ENCODE data around the gene PRKCA.
A peak's percentile ranks its signal among the peaks of the same experiment; 100 is the strongest.

The PRKCA gene

GRCh38 chr17:66508896-66509844 is 206.8 kb downstream of the PRKCA start:
- peak; percentile 77 for DNase-seq
- in situ Hi-C loops (cut with HindIII; ENCODE audit: low pct_ligation_motif_present, low pct_unique_long_range_greater_than_20kb, low sequenced_read_pairs) = no loop called here

DNA sequence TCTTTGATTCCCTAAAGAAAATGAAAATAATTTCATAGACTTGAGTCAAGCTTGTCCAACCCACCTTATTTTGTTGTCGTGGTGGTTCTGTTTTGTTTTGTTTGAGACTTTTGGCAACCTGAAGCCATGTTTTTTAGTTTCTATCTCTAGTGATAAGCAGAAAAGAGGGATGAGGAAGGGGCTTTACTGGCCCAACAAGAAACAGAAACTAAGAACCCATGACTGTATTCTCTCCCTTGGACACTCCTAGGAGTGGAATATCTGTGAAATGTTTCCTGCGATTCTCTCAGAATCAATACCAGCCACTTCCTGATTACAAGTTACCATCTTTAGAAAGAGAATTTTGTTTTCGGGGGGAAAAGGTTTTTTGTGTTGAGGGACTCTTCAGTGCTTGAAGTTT is 207.5 kb downstream of the PRKCA start:
- in situ Hi-C loops (cut with HindIII; ENCODE audit: low pct_ligation_motif_present, low pct_unique_long_range_greater_than_20kb, low sequenced_read_pairs) = no loop called here

DNA sequence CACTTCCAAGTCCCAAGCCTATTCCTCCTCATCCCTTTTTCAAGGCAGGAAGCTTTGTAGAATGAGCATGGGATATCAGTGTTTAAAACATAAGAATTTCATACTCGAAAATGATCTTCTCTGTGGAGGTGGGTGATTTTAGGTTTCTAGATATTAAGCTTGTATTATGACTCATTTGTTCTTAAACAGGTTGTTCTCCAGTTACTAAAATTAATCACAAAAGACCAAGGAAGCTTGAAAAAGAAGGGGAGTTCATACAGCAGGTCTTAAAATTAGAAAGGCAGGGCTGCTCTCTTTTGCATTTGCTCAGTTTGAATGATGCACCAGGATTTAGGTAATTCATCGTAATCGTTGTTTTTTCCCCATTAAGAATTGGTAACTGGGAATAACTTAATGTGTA is 208.7 kb downstream of the PRKCA start:
- in situ Hi-C loops (cut with HindIII; ENCODE audit: low pct_ligation_motif_present, low pct_unique_long_range_greater_than_20kb, low sequenced_read_pairs) = no loop called here
- DNase-seq = no peak

More for the DNA sequence above, 207.5 kb downstream of the PRKCA start:
- DNase-seq = peak; percentile 17

- in situ Hi-C loops (cut with HindIII; ENCODE audit: low pct_ligation_motif_present, low pct_unique_long_range_greater_than_20kb, low sequenced_read_pairs) = no loop called here
- DNase-seq = no peak
Observed at GRCh38 chr17:66514227-66514806, 211.9 kb downstream of the PRKCA start.

DNA sequence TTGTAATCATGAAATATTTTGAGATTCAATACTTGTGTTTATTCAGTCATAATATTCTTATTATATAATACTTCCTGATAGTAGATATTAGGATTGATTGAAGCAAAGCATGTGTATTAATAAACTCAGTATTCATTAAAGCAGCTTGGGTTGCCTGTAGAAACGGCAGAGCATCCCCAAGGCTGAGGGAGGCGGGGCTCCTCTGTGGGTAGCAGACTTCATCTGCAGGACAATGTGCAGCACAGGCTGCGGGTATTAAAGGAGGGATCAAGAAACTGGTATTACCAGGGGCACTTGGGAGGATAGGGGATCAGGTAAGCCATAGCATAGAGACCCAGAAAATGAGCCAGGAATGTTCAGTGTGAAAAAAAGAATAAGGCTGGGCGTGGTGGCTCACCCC is 213.6 kb downstream of the PRKCA start:
- in situ Hi-C loops (cut with HindIII; ENCODE audit: low pct_ligation_motif_present, low pct_unique_long_range_greater_than_20kb, low sequenced_read_pairs) = no loop called here
- no peak for DNase-seq

DNA sequence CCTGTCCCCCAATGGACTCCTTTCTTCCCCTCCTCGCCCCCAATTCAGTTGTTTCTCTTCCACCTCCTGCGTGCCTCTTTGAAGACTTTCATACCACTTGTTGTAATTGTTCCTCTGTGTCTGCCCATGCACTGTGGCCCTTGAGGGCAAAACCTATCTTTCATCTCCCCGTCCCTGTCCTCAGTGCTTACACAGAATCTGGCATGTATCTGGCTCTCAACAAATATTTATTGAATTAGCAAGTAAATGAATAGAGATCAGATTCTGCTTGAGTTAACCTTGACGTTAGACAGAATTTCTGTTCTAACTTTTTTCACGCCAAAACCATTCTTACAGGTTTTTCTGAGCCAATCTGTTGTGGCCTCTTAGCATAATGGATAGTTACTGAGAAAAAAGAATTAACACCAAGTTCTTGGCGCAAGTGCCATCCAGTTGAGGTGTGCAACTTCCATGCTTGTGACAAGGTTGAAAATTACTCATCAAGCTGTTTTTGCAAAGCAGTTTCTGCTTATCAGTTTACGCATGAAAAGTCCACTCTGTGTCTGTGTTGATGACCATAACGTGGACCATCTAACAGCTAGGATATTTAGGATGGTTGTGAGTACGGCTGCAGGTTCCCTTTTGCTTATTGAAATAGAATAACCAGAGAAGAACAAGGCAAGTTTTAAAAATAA is 215.1 kb downstream of the PRKCA start:
- no peak for DNase-seq
- in situ Hi-C loops (cut with HindIII; ENCODE audit: low pct_ligation_motif_present, low pct_unique_long_range_greater_than_20kb, low sequenced_read_pairs) = no loop called here

- DNase-seq = no peak
- in situ Hi-C loops (cut with HindIII; ENCODE audit: low pct_ligation_motif_present, low pct_unique_long_range_greater_than_20kb, low sequenced_read_pairs) = no loop called here
Observed at GRCh38 chr17:66518108-66518507, 215.7 kb downstream of the PRKCA start.

DNA sequence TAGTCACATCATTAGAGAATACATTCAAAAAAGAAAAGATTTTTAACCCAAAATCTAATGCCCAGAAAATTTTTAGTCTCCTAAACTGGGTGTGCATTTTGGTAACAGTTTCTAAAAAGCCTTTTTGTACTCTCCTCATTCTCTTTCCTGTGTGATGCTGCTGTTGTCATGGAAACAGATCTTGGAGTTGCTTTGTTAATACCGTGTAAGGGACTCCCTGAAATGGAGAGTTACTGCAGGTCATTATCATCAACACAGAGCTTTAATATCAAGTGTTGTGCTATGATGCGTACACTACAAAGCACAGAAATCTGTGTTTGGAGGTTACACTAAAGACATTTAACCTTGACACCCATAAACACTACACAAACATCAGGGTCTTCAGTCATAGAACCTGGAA is 216.3 kb downstream of the PRKCA start:
- no peak for DNase-seq
- in situ Hi-C loops (cut with HindIII; ENCODE audit: low pct_ligation_motif_present, low pct_unique_long_range_greater_than_20kb, low sequenced_read_pairs) = no loop called here

DNA sequence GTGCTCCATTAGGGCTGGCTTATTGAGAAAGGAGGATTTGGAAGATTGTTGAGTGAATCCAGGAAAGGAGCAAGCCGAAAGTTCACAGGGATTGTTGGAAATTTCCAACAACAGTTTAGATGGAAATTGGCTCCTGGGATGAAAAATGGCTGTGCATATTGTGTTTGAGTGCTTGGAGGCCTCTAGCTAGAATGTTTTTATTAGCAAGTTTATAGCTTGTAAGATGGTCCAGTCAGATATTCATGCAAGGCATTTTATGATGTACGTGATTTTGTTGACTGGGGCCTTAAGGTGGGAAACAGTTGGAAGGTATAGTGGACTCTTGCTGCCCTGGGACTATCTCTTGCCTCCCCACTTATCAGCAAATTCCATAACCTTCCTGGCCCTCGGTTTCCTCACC is 216.7 kb downstream of the PRKCA start:
- in situ Hi-C loops (cut with HindIII; ENCODE audit: low pct_ligation_motif_present, low pct_unique_long_range_greater_than_20kb, low sequenced_read_pairs) = no loop called here
- no peak for DNase-seq

GRCh38 chr17:66520999-66521398 is 218.6 kb downstream of the PRKCA start:
- in situ Hi-C loops (cut with HindIII; ENCODE audit: low pct_ligation_motif_present, low pct_unique_long_range_greater_than_20kb, low sequenced_read_pairs) = no loop called here

DNA sequence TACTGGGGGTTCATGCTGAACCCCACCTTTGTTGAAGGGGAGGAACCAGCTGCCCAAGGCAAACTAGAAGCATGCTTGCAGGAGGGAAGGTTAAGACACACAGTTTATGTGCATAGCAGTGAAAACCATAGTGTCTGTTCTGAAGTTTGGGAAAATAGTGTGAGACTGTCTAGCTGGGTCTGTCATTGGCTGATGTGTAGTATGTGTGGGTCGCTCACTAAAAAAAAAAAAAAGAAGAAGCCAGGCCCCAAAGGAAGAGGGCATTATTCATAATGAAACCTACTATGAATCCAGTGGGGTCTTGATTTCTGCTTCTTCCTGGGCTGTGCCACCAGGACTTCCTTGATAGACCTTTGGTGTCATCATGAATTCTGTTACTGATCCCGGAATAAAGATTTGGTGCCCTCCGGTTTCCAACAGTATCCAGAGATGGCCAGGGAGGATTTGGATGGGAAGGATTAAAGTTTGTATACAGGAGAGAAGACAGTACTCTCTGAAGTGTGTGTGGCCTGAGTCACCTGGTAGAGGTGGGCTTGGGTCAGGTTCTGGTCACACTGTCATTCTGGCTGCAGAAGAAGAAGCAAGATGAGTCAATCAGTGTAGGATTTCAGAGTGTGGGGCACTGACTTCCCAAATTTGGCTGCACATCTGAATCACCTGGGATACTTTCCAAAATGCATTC is 220.3 kb downstream of the PRKCA start:
- in situ Hi-C loops (cut with HindIII; ENCODE audit: low pct_ligation_motif_present, low pct_unique_long_range_greater_than_20kb, low sequenced_read_pairs) = no loop called here

More at GRCh38 chr17:66520999-66521398, 218.6 kb downstream of the PRKCA start:
- no peak for DNase-seq

DNA sequence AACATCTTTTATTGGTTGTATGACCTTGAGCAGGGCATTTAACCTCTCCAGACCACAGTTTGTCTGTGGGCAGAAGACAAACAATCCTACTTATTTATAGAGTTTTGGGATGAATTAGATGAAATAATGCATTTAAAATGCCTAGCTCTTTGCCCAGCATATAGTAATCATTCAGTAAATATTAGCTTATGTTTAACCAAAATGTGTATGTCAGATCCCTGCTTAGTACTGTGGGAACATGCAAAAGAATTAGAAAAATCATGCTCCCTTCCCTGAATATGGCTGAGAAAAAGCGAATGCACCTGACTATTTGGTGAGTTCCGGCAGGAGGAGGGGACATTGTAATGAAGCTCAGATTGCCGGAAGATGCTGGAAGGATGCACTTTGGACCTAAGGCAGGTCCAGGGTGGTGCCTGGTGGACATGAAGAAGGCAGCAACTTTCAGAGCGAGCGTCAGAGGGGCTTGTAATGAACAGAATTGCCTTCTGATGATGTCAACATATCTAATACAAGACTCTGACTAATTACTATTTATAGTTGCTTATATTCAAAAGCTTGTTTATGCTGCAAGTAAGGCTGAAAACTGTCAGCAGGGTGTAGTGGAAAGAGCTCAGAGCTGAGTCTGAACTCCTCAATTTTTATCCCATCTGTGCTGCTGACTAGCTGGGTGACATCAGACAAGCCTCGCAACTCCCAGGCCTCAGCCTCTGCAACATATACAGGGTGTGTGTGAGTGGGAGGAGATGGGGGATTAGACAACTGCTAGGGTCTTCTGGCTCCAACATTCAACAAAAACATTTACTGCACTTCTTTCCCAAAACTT is 221.2 kb downstream of the PRKCA start:
- in situ Hi-C loops (cut with HindIII; ENCODE audit: low pct_ligation_motif_present, low pct_unique_long_range_greater_than_20kb, low sequenced_read_pairs) = no loop called here
- no peak for DNase-seq

More for the DNA sequence above, 220.3 kb downstream of the PRKCA start:
- no peak for DNase-seq

GRCh38 chr17:66524877-66525276 is 222.5 kb downstream of the PRKCA start:
- in situ Hi-C loops (cut with HindIII; ENCODE audit: low pct_ligation_motif_present, low pct_unique_long_range_greater_than_20kb, low sequenced_read_pairs) = no loop called here
- DNase-seq = no peak

- in situ Hi-C loops (cut with HindIII; ENCODE audit: low pct_ligation_motif_present, low pct_unique_long_range_greater_than_20kb, low sequenced_read_pairs) = no loop called here
- DNase-seq = no peak
Observed at GRCh38 chr17:66525338-66525737, 222.9 kb downstream of the PRKCA start.

DNA sequence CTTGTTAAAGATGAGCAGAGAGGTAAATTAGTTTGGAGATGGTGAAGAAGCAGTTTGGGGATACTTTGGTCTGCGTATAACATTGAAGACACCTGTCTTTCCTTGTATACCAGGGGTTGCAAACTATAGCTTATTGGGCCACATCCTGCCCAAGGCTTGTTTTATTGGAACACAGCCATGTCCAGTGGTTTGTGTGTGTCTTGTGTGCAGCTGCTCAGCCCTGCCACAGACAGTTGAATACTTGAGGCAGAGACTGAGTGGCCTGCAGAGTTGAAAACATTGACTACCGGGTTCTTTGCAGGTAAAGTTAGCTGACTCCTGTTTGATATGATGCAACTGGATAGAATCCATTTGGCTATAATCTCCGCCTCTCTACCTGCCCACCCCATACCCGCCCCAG is 224.4 kb downstream of the PRKCA start:
- no peak for DNase-seq
- in situ Hi-C loops (cut with HindIII; ENCODE audit: low pct_ligation_motif_present, low pct_unique_long_range_greater_than_20kb, low sequenced_read_pairs) = no loop called here

GRCh38 chr17:66527335-66527734 is 224.9 kb downstream of the PRKCA start:
- DNase-seq = no peak
- in situ Hi-C loops (cut with HindIII; ENCODE audit: low pct_ligation_motif_present, low pct_unique_long_range_greater_than_20kb, low sequenced_read_pairs) = no loop called here

DNA sequence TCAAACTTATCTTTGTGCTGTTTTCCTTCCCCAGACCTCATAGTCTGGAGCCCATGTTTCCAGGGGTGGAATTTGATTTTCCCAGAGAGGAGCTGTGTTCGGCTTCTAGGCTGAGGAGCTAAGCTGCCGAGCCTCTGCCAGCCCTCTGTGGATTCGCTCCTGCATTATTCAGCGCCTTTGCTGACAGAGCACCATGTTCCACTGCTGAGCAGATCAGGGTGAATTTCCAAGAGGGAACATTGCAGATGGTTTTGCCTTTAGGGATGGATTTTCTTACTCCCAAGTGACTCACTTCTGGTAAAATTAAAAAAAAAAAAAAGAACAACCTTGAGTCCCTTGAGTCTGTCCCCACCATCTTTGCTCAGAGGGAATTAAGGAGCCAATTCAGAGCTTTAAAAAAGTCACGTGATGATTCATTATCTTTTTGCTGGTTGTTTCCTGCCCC is 229.5 kb downstream of the PRKCA start:
- no peak for DNase-seq
- in situ Hi-C loops (cut with HindIII; ENCODE audit: low pct_ligation_motif_present, low pct_unique_long_range_greater_than_20kb, low sequenced_read_pairs) = no loop called here

- in situ Hi-C loops (cut with HindIII; ENCODE audit: low pct_ligation_motif_present, low pct_unique_long_range_greater_than_20kb, low sequenced_read_pairs) = no loop called here
- no peak for DNase-seq
Observed at GRCh38 chr17:66533572-66533971, 231.2 kb downstream of the PRKCA start.

Measured in ACHN (cell line).